OCI-LY7 (cell line): ENCODE results near the gene SCFD2.

ENCODE experiments used
- EZH2phosphoT487 ChIP-seq: fragments of 200-600 bp; sonication (generic); IDR thresholded peaks from 2 replicates; pipeline ENCODE4 v1.6.1; 2018; ENCODE audit warnings: low read depth, borderline replicate concordance, mild to moderate bottlenecking, mixed run types, antibody characterized with exemption, low read length, moderate library complexity, mixed read lengths
- TF ChIP-seq, protein P1 (sequence below): fragments of 200-600 bp; sonication (generic); conservative IDR thresholded peaks from 2 replicates; pipeline ENCODE4 v1.5.1; 2014; ENCODE audit warnings: mild to moderate bottlenecking, antibody characterized with exemption, low read length, moderate library complexity, mixed read lengths

DNA sequence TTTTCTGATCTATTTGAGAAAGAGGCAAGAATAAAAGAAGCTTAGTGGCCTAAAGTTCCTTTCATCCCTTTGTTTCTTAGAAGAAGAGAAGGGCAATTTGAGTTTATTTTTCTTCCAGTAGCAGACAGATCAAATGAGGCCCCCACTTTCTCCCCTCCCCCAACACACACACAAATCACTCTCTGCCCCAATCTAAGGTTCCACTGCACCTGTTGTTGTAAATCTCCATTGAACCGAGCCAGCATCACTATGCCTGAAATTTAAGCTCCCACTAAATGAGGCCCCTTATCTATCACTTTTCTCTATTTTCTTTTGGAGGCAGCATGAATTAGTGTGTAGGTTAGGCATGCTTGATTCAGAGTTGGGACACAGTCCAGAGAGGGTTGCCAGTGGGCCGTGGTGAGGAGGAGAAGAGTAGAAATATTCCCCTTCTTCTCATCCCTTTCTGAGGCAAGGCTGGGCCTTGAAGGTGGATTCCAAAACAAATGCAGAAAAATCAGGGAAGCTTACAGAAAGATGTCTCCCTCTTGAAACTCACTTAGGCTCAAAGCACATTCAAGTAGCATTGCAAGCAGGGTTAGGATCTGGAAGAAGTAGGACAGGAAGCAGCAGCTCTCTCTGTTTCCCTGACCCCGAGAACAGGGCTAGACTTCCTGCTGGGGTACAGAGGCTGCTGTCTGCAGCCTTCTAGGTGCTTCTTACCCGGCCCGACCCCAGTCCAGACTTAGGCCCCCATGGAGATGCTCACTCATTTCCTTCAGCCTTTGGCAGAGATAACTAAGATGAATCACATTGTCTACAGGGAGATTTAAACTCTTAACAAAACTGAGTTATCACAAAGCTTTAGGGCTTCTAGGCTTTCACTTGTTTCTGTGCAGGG lies 433.0 kb downstream of the SCFD2 start:
- TF ChIP-seq, protein P1, sequence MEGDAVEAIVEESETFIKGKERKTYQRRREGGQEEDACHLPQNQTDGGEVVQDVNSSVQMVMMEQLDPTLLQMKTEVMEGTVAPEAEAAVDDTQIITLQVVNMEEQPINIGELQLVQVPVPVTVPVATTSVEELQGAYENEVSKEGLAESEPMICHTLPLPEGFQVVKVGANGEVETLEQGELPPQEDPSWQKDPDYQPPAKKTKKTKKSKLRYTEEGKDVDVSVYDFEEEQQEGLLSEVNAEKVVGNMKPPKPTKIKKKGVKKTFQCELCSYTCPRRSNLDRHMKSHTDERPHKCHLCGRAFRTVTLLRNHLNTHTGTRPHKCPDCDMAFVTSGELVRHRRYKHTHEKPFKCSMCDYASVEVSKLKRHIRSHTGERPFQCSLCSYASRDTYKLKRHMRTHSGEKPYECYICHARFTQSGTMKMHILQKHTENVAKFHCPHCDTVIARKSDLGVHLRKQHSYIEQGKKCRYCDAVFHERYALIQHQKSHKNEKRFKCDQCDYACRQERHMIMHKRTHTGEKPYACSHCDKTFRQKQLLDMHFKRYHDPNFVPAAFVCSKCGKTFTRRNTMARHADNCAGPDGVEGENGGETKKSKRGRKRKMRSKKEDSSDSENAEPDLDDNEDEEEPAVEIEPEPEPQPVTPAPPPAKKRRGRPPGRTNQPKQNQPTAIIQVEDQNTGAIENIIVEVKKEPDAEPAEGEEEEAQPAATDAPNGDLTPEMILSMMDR: no peak
- TF ChIP-seq EZH2phosphoT487: no peak
